ENCODE results near the gene BLTP3A. TPM values are rescaled to one million over a fixed set of nuclear protein-coding genes. Genes with fewer than 3 reads are reported as not detected.
"Not testable (repeated sequence)": the region's sequence is repeated elsewhere in the genome, so short reads cannot be mapped to it uniquely, and the experiment has no call there.

Gene BLTP3A
- total RNA-seq, 4 donors from 2014 or later: 7.5 to 13.1 (median 9.8) TPM

- peaks cover 4 to 23% (median 12%) of the 10 kb centered on the region in 4 donors for H3K36me3 ChIP-seq
- peak overlapping the region; percentile 72 to 85 (median 77) for H3K4me3 ChIP-seq
- H3K9me3 ChIP-seq: no peaks in the 10 kb centered on the region
- intact Hi-C loops (cut with DNase I): loop anchor here (5.0 kb wide), 3 partner anchors 35 to 130 kb away; partner anchors contain the start of genes ANKS1A, BLTP3A, ILRUN and TAF11
- TF ChIP-seq EP300 (IDR thresholded peaks at IDR 0.05): no peak
- no peak for TF ChIP-seq POLR2A (IDR thresholded peaks at IDR 0.05; ENCODE audit: low read depth)
- no peak for TF ChIP-seq CTCF (IDR thresholded peaks at IDR 0.05)
- TF ChIP-seq POLR2AphosphoS5 (IDR thresholded peaks at IDR 0.05): no peak
- WGBS: 6% methylated on average over 10 of the region's 11 CpGs
- no peak for DNase-seq (ENCODE audit: extremely low spot score)
- H3K27ac ChIP-seq (replicated peaks in 1 of 4): peak overlapping the region; percentile 91 to 97 (median 93)
- H3K27me3 ChIP-seq: no peaks in the 10 kb centered on the region
- H3K4me1 ChIP-seq: peaks cover 17 to 31% (median 19%) of the 10 kb centered on the region in 4 donors
Measured at GRCh38 chr6:34757687-34758274, 34.1 kb upstream of the BLTP3A start.

DNA sequence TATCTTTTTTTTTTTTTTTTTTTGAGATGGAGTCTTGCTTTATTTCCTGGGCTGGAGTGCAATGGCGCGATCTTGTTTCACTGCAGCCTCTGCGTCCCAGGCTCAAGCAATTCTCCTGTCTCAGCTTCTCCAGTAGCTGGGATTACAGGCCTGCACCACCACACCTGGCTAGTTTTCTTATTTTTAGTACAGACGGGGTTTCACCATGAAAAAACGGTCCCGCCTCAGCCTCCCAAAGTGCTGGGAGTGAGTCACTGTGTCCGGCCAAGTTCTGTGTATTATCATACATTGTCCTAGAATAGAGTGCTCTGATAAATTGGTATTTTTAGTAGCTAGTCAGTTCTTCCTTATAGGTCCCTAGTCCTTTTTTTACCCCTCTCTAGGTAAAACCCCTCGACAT, 31.8 kb upstream of the BLTP3A start:
- Histone ChIP-seq H3K36me3 (peaks cover 24 to 46% (median 36%) of the 10 kb centered on the region in 4 donors), H3K9me3 (no peaks in the 10 kb centered on the region), H3K27ac (replicated peaks in 1 of 4) (no peak overlapping the region), H3K27me3 (no peaks in the 10 kb centered on the region), H3K4me3 (no peak overlapping the region), H3K4me1 (peaks cover 17 to 36% (median 19%) of the 10 kb centered on the region in 4 donors)
- intact Hi-C loops (cut with DNase I): no loop called here
- 90% methylated on average over 8 of the region's 8 CpGs for WGBS
- DNase-seq (ENCODE audit: extremely low spot score): no peak
- TF ChIP-seq CTCF (IDR thresholded peaks at IDR 0.05): no peak
- no peak for TF ChIP-seq POLR2A (IDR thresholded peaks at IDR 0.05; ENCODE audit: low read depth)

- 83% methylated on average over 5 of the region's 5 CpGs for WGBS
- H3K4me1 ChIP-seq: peaks cover 11 to 40% (median 15%) of the 10 kb centered on the region in 4 donors
- H3K27ac ChIP-seq (replicated peaks in 1 of 4); H3K27me3 ChIP-seq; DNase-seq (ENCODE audit: extremely low spot score); intact Hi-C loops (cut with DNase I); H3K4me3 ChIP-seq; H3K9me3 ChIP-seq: not testable (repeated sequence)
- peaks cover 40 to 62% (median 51%) of the 10 kb centered on the region in 4 donors for H3K36me3 ChIP-seq
Measured at GRCh38 chr6:34761681-34762080, 30.2 kb upstream of the BLTP3A start.

DNA sequence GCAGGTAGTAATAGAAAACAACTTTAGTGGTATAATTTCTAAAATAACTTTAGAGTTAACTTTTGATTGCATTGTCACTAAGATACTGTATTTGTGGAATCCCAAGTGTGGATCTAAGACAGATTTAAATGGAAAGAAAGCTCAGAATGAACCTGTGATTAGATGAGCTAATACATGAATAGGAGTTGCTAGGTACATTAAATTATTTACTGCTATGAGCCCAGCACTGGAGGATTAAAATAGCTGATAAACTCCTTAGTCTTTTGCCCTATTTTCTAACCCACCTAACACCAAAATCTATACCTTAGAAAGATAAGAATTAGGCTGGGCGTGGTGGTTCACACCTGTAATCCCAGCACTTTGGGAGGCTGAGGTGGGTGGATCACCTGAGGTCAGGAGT, 23.7 kb upstream of the BLTP3A start:
- Histone ChIP-seq H3K27ac (replicated peaks in 1 of 4) (no peak overlapping the region), H3K4me1 (peaks cover 0 to 14% (median 0%) of the 10 kb centered on the region in 4 donors), H3K9me3 (no peaks in the 10 kb centered on the region), H3K27me3 (no peaks in the 10 kb centered on the region), H3K36me3 (peaks cover 90 to 100% (median 93%) of the 10 kb centered on the region in 4 donors), H3K4me3 (no peak overlapping the region)
- 89% methylated on average over 1 of the region's 1 CpG for WGBS
- DNase-seq (ENCODE audit: extremely low spot score): no peak
- no peak for TF ChIP-seq POLR2AphosphoS5 (IDR thresholded peaks at IDR 0.05)
- TF ChIP-seq POLR2A (IDR thresholded peaks at IDR 0.05; ENCODE audit: low read depth): no peak
- no peak for TF ChIP-seq CTCF (IDR thresholded peaks at IDR 0.05)
- no peak for TF ChIP-seq EP300 (IDR thresholded peaks at IDR 0.05)
- intact Hi-C loops (cut with DNase I): no loop called here

DNA sequence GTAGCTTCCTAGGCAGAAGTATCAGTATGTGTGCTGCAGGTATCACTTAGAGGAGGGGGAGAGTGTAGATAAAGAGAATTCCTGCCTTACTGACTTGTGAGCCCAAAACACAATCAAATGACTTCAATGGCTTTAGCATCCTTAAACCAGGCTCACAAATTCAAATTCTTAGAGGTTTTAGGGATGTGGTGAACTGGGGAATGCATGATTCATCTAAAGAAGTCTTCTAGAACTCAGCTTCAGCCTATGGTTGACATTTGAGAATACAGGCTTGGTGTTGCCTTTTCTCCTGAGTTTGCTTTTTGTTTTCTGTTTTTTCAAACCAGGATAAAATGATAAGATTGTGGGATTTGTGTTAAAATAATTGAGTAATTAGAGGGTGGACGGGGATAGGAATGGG, 20.2 kb upstream of the BLTP3A start:
- Histone ChIP-seq H3K4me1 (peaks cover 0 to 12% (median 0%) of the 10 kb centered on the region in 4 donors), H3K27me3 (no peaks in the 10 kb centered on the region), H3K9me3 (no peaks in the 10 kb centered on the region), H3K36me3 (peaks cover 61 to 100% (median 84%) of the 10 kb centered on the region in 4 donors), H3K27ac (replicated peaks in 1 of 4) (no peak overlapping the region), H3K4me3 (no peak overlapping the region)
- intact Hi-C loops (cut with DNase I): no loop called here
- DNase-seq (ENCODE audit: extremely low spot score): no peak
- WGBS: 98% methylated on average over 1 of the region's 1 CpG
- TF ChIP-seq POLR2AphosphoS5 (IDR thresholded peaks at IDR 0.05) (no peak), POLR2A (IDR thresholded peaks at IDR 0.05; ENCODE audit: low read depth) (no peak), CTCF (IDR thresholded peaks at IDR 0.05) (no peak), EP300 (IDR thresholded peaks at IDR 0.05) (no peak)

All from esophagus muscularis mucosa (tissue), 4 donors.